Activated T-cell treated with anti-CD3 and anti-CD28 coated beads, Interleukin-2, amount 50 U/mL, for 24 hours (primary cell): ENCODE data around the gene ATP23.

Experiments
- DNase-seq: peaks from one replicate; pipeline ENCODE4 v3.0.0-alpha.2; 2020
- H3K27ac Mint-ChIP-seq: 2 replicates; pipeline ENCODE4 v1.8.0; 2020; ENCODE audit warnings: mild to moderate bottlenecking, mixed read lengths
- H3K27me3 Mint-ChIP-seq: 2 replicates; pipeline ENCODE4 v1.8.0; 2020; ENCODE audit warnings: mixed read lengths
- H3K36me3 Mint-ChIP-seq: 2 replicates; pipeline ENCODE4 v1.8.0; 2020; ENCODE audit warnings: low read depth, mixed read lengths
- H3K4me1 Mint-ChIP-seq: 2 replicates; pipeline ENCODE4 v1.8.0; 2020; ENCODE audit warnings: low read depth, mixed read lengths
- H3K4me3 Mint-ChIP-seq: 2 replicates; pipeline ENCODE4 v1.8.0; 2020; ENCODE audit warnings: mild to moderate bottlenecking, moderate library complexity, mixed read lengths
- H3K9me3 Mint-ChIP-seq: 2 replicates; pipeline ENCODE4 v1.8.0; 2020; ENCODE audit warnings: mixed read lengths

The ATP23 gene

GRCh38 chr12:57904426-57904825 lies 36.9 kb upstream of the ATP23 start:
- H3K36me3 Mint-ChIP-seq: no peaks in the 10 kb centered on the region
- H3K4me3 Mint-ChIP-seq: no peak overlapping the region
- peaks cover 16% of the 10 kb centered on the region for H3K4me1 Mint-ChIP-seq
- no peaks in the 10 kb centered on the region for H3K9me3 Mint-ChIP-seq
- no peak overlapping the region for H3K27ac Mint-ChIP-seq
- peaks cover 3% of the 10 kb centered on the region for H3K27me3 Mint-ChIP-seq
- DNase-seq: no peak

- peak; percentile 91 for DNase-seq
- H3K4me3 Mint-ChIP-seq: peak overlapping the region; percentile 37
These were observed 36.2 kb upstream of the ATP23 start for GRCh38 chr12:57904848-57905811.

GRCh38 chr12:57905812-57906475 lies 35.4 kb upstream of the ATP23 start:
- Mint-ChIP-seq H3K27ac (no peak overlapping the region), H3K27me3 (peaks cover 3% of the 10 kb centered on the region), H3K4me1 (peaks cover 5% of the 10 kb centered on the region), H3K9me3 (no peaks in the 10 kb centered on the region), H3K4me3 (no peak overlapping the region), H3K36me3 (no peaks in the 10 kb centered on the region)
- no peak for DNase-seq

More at GRCh38 chr12:57904848-57905811, 36.2 kb upstream of the ATP23 start:
- H3K36me3 Mint-ChIP-seq: no peaks in the 10 kb centered on the region
- H3K9me3 Mint-ChIP-seq: no peaks in the 10 kb centered on the region
- H3K27me3 Mint-ChIP-seq: peaks cover 3% of the 10 kb centered on the region
- H3K4me1 Mint-ChIP-seq: peaks cover 10% of the 10 kb centered on the region
- H3K27ac Mint-ChIP-seq: peak overlapping the region; percentile 81

- H3K4me1 Mint-ChIP-seq: peaks cover 5% of the 10 kb centered on the region
- no peaks in the 10 kb centered on the region for H3K36me3 Mint-ChIP-seq
- no peaks in the 10 kb centered on the region for H3K9me3 Mint-ChIP-seq
- H3K27me3 Mint-ChIP-seq: peaks cover 3% of the 10 kb centered on the region
- H3K4me3 Mint-ChIP-seq: no peak overlapping the region
- no peak overlapping the region for H3K27ac Mint-ChIP-seq
- DNase-seq: no peak
These were observed 34.5 kb upstream of the ATP23 start for GRCh38 chr12:57906821-57907220.

GRCh38 chr12:57907281-57907680 lies 34.1 kb upstream of the ATP23 start:
- DNase-seq: no peak
- Mint-ChIP-seq H3K36me3 (no peaks in the 10 kb centered on the region), H3K4me1 (peaks cover 5% of the 10 kb centered on the region), H3K27me3 (peaks cover 3% of the 10 kb centered on the region), H3K9me3 (no peaks in the 10 kb centered on the region), H3K4me3 (no peak overlapping the region), H3K27ac (no peak overlapping the region)

- peaks cover 3% of the 10 kb centered on the region for H3K27me3 Mint-ChIP-seq
- DNase-seq: no peak
- no peaks in the 10 kb centered on the region for H3K36me3 Mint-ChIP-seq
- H3K4me1 Mint-ChIP-seq: peaks cover 5% of the 10 kb centered on the region
- H3K4me3 Mint-ChIP-seq: no peak overlapping the region
- H3K9me3 Mint-ChIP-seq: no peaks in the 10 kb centered on the region
- H3K27ac Mint-ChIP-seq: no peak overlapping the region
These were observed 32.9 kb upstream of the ATP23 start for GRCh38 chr12:57908511-57908910.

GRCh38 chr12:57909056-57909455 lies 32.3 kb upstream of the ATP23 start:
- no peaks in the 10 kb centered on the region for H3K9me3 Mint-ChIP-seq
- H3K27ac Mint-ChIP-seq: no peak overlapping the region
- H3K36me3 Mint-ChIP-seq: no peaks in the 10 kb centered on the region
- no peak for DNase-seq
- H3K27me3 Mint-ChIP-seq: peaks cover 3% of the 10 kb centered on the region
- peaks cover 5% of the 10 kb centered on the region for H3K4me1 Mint-ChIP-seq
- no peak overlapping the region for H3K4me3 Mint-ChIP-seq

- Mint-ChIP-seq H3K9me3 (no peaks in the 10 kb centered on the region), H3K27ac (no peak overlapping the region), H3K36me3 (no peaks in the 10 kb centered on the region), H3K27me3 (peaks cover 3% of the 10 kb centered on the region), H3K4me3 (no peak overlapping the region), H3K4me1 (peaks cover 5% of the 10 kb centered on the region)
- DNase-seq: no peak
These were observed 31.8 kb upstream of the ATP23 start for GRCh38 chr12:57909611-57910010.

GRCh38 chr12:57918147-57918546 lies 23.2 kb upstream of the ATP23 start:
- Mint-ChIP-seq H3K27ac (no peak overlapping the region), H3K9me3 (no peaks in the 10 kb centered on the region), H3K36me3 (no peaks in the 10 kb centered on the region), H3K4me3 (no peak overlapping the region), H3K4me1 (no peaks in the 10 kb centered on the region), H3K27me3 (no peaks in the 10 kb centered on the region)
- DNase-seq: no peak

GRCh38 chr12:57927086-57927485 lies 14.3 kb upstream of the ATP23 start:
- no peak for DNase-seq
- Mint-ChIP-seq H3K4me3 (no peak overlapping the region), H3K27ac (no peak overlapping the region), H3K27me3 (no peaks in the 10 kb centered on the region), H3K9me3 (no peaks in the 10 kb centered on the region), H3K4me1 (no peaks in the 10 kb centered on the region), H3K36me3 (peaks cover 3% of the 10 kb centered on the region)

- H3K4me3 Mint-ChIP-seq: no peak overlapping the region
- no peak for DNase-seq
- no peaks in the 10 kb centered on the region for H3K9me3 Mint-ChIP-seq
- peaks cover 1% of the 10 kb centered on the region for H3K4me1 Mint-ChIP-seq
- peaks cover 7% of the 10 kb centered on the region for H3K36me3 Mint-ChIP-seq
- H3K27ac Mint-ChIP-seq: no peak overlapping the region
- no peaks in the 10 kb centered on the region for H3K27me3 Mint-ChIP-seq
These were observed 12.1 kb upstream of the ATP23 start for GRCh38 chr12:57929092-57929830.

GRCh38 chr12:57934819-57935218 lies 6.5 kb upstream of the ATP23 start:
- DNase-seq: no peak
- peaks cover 14% of the 10 kb centered on the region for H3K36me3 Mint-ChIP-seq
- H3K4me3 Mint-ChIP-seq: peak overlapping the region; percentile 98
- H3K27ac Mint-ChIP-seq: no peak overlapping the region
- no peaks in the 10 kb centered on the region for H3K27me3 Mint-ChIP-seq
- no peaks in the 10 kb centered on the region for H3K9me3 Mint-ChIP-seq
- peaks cover 31% of the 10 kb centered on the region for H3K4me1 Mint-ChIP-seq

- Mint-ChIP-seq H3K4me1 (peaks cover 34% of the 10 kb centered on the region), H3K36me3 (peaks cover 14% of the 10 kb centered on the region), H3K27ac (peak overlapping the region; percentile 99), H3K27me3 (no peaks in the 10 kb centered on the region), H3K4me3 (peak overlapping the region; percentile 98), H3K9me3 (no peaks in the 10 kb centered on the region)
- no peak for DNase-seq
These were observed 6.0 kb upstream of the ATP23 start for GRCh38 chr12:57935331-57935730.

GRCh38 chr12:57935839-57936512 lies 5.4 kb upstream of the ATP23 start:
- Mint-ChIP-seq H3K4me1 (peaks cover 40% of the 10 kb centered on the region), H3K36me3 (peaks cover 14% of the 10 kb centered on the region), H3K4me3 (peak overlapping the region; percentile 98), H3K9me3 (no peaks in the 10 kb centered on the region), H3K27me3 (no peaks in the 10 kb centered on the region), H3K27ac (peak overlapping the region; percentile 99)
- peak; percentile 89 for DNase-seq
